Measurements from ENCODE around the gene ZNF324B. TPM values are rescaled to one million over a fixed set of nuclear protein-coding genes. Genes with fewer than 3 reads are reported as not detected.
A peak's percentile ranks its signal among the peaks of the same experiment; 100 is the strongest.
"Not testable (repeated sequence)": the region's sequence is repeated elsewhere in the genome, so short reads cannot be mapped to it uniquely, and the experiment has no call there.

ZNF324B gene
- total RNA-seq, 1 donor from 2014 or later, result 6.3 TPM

DNA sequence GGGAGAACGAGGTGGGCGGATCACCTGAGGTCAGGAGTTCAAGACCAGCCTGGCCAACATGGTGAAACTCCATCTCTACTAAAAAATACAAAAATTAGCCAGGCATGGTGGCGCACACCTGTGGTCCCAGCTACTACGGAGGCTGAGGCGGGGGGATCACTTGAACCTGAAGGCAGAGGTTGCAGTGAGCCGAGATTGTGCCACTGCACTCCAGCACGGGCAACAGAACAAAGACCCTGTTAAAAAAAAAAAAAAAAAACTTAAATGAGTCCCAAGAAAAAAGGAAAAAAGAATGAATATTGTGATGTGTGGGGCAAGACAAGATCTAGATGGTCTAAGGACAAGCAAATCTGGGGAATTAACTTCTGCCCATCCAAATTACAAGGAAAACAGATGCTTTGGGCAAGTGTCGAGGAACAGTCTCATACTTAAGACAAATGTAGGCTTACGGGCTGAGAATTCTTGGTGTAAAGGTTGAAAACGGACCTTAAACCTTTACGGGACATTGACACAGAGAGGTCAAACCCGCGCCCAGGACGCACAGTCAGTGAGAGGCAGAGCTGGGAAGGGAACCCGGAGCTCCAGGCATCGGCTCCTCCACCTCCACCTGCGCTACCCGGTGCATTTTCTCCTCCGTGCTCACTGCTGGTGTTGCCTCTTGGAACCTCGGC lies 14.8 kb downstream of the ZNF324B start:
- TF ChIP-seq, protein P1, sequence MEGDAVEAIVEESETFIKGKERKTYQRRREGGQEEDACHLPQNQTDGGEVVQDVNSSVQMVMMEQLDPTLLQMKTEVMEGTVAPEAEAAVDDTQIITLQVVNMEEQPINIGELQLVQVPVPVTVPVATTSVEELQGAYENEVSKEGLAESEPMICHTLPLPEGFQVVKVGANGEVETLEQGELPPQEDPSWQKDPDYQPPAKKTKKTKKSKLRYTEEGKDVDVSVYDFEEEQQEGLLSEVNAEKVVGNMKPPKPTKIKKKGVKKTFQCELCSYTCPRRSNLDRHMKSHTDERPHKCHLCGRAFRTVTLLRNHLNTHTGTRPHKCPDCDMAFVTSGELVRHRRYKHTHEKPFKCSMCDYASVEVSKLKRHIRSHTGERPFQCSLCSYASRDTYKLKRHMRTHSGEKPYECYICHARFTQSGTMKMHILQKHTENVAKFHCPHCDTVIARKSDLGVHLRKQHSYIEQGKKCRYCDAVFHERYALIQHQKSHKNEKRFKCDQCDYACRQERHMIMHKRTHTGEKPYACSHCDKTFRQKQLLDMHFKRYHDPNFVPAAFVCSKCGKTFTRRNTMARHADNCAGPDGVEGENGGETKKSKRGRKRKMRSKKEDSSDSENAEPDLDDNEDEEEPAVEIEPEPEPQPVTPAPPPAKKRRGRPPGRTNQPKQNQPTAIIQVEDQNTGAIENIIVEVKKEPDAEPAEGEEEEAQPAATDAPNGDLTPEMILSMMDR (IDR thresholded peaks at IDR 0.05), result no peak
- Mint-ChIP-seq H3K4me3 (ENCODE audit: unreplicated experiment) (peak overlapping the region; percentile 85), H3K27ac (ENCODE audit: unreplicated experiment) (no peak overlapping the region), H3K9me3 (ENCODE audit: low read depth) (no peaks in the 10 kb centered on the region), H3K4me1 (ENCODE audit: low read depth) (peaks cover 21% of the 10 kb centered on the region), H3K36me3 (ENCODE audit: low read depth) (peaks cover 3% of the 10 kb centered on the region), H3K27me3 (ENCODE audit: low read depth) (no peaks in the 10 kb centered on the region)
- DNase-seq (ENCODE audit: low spot score), result no peak

DNA sequence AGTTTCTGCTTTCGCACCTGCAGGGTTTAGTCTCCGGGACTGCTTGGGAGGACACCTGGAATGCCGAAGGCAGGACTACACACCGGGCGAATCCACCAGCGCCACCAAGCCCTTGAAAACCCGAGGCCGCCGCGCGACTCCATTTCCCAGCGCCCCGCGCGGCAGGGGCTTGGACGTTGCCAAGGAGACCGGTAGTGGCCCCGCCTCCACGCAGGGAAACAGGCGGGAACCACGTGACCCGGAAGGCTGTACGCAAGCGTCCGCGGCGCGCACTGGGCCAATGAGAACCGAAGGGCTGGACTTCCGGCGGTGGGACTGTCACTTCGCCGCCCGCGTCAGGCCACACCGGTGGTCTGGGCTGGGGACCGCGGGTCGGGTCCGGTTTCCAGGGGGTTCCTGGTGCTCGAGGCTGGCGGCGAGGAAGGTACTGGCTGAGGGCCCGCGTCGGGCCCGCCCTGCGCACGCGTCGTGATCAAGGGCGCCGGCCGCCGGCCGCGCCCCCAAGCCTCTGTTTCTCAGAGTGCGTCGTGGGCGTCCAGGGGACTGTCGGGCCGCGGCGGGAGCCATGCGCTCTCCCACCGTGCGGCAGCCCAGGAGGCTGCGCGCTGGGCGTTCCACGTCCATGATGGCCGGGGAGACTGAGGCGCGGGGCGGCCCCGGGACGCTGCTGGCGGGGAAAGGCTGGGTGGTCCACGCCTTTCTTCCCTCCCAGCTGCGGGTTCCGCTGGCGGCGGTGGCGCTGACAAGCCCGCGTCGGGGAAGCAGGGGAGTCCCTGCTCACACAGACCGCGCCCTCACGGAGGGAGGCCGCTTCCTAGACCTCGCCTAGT lies 15.6 kb downstream of the ZNF324B start, which contains the start of gene ZNF324:
Gene ZNF324, plus strand, starts transcription at position 321 of the 830 bp plus-strand sequence. CDS start 2,106 bp downstream, outside the sequence.
- peak within 1 kb of the TSS; percentile 86 for H3K27ac Mint-ChIP-seq (ENCODE audit: unreplicated experiment)
- H3K9me3 Mint-ChIP-seq (ENCODE audit: low read depth), result no peaks in the 10 kb centered on the region
- TF ChIP-seq, protein P1 (IDR thresholded peaks at IDR 0.05), result peak; percentile 14
- no peaks in the 10 kb centered on the region for H3K27me3 Mint-ChIP-seq (ENCODE audit: low read depth)
- peaks cover 21% of the 10 kb centered on the region for H3K4me1 Mint-ChIP-seq (ENCODE audit: low read depth)
- H3K4me3 Mint-ChIP-seq (ENCODE audit: unreplicated experiment), result peak within 1 kb of the TSS; percentile 85
- peaks cover 3% of the 10 kb centered on the region for H3K36me3 Mint-ChIP-seq (ENCODE audit: low read depth)
- DNase-seq (ENCODE audit: low spot score), result peak; percentile 99

DNA sequence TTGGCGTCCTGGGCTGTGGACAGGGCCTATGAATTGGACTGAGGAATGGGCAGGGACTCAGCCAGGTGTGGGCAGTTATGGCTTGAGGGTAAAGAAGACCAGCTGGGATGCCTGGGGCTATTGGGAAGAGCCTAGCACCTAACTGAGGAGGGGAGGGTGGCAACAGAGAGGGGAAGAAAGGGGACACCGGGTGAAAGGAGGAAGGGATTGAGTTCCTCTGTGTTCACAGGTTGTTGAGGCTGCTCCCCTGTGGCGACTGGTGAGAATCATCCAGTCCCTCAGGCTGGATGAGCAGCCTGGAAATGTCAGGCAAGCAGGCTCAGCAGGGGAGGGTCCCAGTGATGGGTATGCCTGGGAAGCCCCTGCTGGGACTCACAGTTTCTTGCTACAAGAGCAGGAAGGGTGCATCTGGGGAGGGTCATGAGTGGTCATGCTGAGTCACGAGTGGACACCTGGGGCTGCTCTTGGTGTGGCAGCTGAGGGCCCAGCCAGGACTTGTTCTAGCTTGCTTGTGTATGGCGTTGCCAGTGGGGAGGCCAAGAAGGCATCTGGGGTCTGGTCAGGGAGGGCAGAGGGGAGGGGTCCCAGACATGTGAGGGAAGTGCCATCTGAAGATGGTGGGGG lies 16.9 kb downstream of the ZNF324B start:
- H3K36me3 Mint-ChIP-seq (ENCODE audit: low read depth), result peaks cover 3% of the 10 kb centered on the region
- peak overlapping the region; percentile 76 for H3K27ac Mint-ChIP-seq (ENCODE audit: unreplicated experiment)
- H3K27me3 Mint-ChIP-seq (ENCODE audit: low read depth), result no peaks in the 10 kb centered on the region
- H3K4me3 Mint-ChIP-seq (ENCODE audit: unreplicated experiment), result peak overlapping the region; percentile 85
- peaks cover 21% of the 10 kb centered on the region for H3K4me1 Mint-ChIP-seq (ENCODE audit: low read depth)
- no peaks in the 10 kb centered on the region for H3K9me3 Mint-ChIP-seq (ENCODE audit: low read depth)
- no peak for DNase-seq (ENCODE audit: low spot score)
- TF ChIP-seq, protein P1 (IDR thresholded peaks at IDR 0.05), result no peak

DNA sequence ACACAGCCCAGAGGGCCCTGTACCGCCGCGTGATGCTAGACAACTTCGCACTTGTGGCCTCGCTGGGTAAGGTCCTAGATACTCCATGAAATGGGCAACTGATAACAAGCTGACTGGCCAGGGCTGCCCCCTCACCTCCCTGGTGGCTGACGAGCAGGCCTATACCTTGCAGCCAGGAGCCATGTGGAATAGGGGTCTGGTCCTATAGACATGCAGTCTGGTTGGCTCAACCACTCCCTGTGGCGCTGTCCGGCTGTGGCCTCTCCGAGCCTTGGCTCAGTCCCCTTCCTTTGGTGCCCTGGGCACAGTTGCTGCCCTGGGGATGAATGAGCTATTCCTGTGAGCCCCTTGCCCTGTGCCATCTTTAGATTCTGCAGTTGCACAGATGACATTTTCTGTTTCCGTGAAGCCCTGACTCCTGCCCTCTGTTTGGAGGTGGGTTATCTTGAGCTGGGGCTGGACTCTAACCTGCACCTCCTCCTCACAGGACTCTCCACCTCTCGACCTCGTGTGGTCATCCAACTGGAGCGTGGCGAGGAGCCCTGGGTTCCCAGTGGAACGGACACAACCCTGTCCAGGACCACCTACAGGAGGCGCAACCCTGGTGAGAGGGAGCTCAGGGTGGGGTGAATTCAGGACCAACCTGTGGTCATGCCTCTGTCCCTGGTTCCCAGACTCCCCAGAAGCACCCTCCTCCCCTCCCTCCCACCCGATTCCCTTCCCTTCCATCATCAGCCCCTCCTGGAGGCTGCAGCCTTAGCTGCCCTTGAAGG lies 18.0 kb downstream of the ZNF324B start:
- H3K27me3 Mint-ChIP-seq (ENCODE audit: low read depth), result no peaks in the 10 kb centered on the region
- peaks cover 3% of the 10 kb centered on the region for H3K36me3 Mint-ChIP-seq (ENCODE audit: low read depth)
- H3K4me3 Mint-ChIP-seq (ENCODE audit: unreplicated experiment), result no peak overlapping the region
- H3K4me1 Mint-ChIP-seq (ENCODE audit: low read depth), result peaks cover 27% of the 10 kb centered on the region
- no peaks in the 10 kb centered on the region for H3K9me3 Mint-ChIP-seq (ENCODE audit: low read depth)
- no peak overlapping the region for H3K27ac Mint-ChIP-seq (ENCODE audit: unreplicated experiment)
- TF ChIP-seq, protein P1 (IDR thresholded peaks at IDR 0.05), result no peak
- DNase-seq (ENCODE audit: low spot score), result no peak

DNA sequence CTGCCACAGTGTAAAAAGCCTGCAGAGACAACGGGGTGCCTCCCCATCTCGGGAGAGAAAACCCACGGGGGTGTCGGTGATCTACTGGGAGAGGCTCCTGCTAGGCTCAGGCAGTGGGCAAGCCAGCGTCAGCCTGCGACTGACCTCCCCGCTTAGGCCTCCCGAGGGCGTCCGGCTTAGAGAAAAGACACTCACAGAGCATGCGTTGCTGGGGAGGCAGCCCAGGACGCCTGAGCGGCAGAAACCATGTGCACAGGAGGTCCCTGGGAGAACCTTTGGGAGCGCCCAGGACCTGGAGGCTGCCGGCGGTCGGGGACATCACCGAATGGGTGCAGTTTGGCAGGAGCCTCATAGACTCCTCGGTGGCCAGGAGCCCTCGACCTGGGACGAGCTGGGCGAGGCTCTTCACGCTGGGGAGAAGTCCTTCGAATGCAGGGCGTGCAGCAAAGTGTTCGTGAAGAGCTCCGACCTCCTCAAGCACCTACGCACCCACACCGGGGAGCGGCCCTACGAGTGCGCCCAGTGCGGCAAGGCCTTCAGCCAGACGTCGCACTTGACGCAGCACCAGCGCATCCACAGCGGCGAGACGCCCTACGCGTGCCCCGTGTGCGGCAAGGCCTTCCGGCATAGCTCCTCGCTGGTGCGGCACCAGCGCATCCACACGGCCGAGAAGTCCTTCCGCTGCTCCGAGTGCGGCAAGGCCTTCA lies 19.6 kb downstream of the ZNF324B start:
- not testable (repeated sequence) for H3K27me3 Mint-ChIP-seq (ENCODE audit: low read depth); H3K36me3 Mint-ChIP-seq (ENCODE audit: low read depth); H3K9me3 Mint-ChIP-seq (ENCODE audit: low read depth); H3K4me3 Mint-ChIP-seq (ENCODE audit: unreplicated experiment); DNase-seq (ENCODE audit: low spot score); H3K27ac Mint-ChIP-seq (ENCODE audit: unreplicated experiment)
- peaks cover 38% of the 10 kb centered on the region for H3K4me1 Mint-ChIP-seq (ENCODE audit: low read depth)

Data from chondrocyte (in vitro differentiated cells).